Loucy (cell line): ENCODE measurements around the gene LRIG1.

Experiments
- H2AFZ ChIP-seq: fragments of 200-600 bp; sonication (generic); 2 replicates; pipeline ENCODE4 v1.6.0; 2016; ENCODE audit warnings: antibody characterized with exemption, mild to moderate bottlenecking, low read length, moderate library complexity
- H3F3A ChIP-seq: fragments of 200-600 bp; 2 replicates; pipeline ENCODE4 v1.6.0; 2016; ENCODE audit warnings: antibody characterized with exemption, low read depth, mild to moderate bottlenecking
- H3K27me3 ChIP-seq: fragments of 200-600 bp; sonication (generic); 2 replicates; pipeline ENCODE4 v1.6.1; 2014; ENCODE audit warnings: low read length, mild to moderate bottlenecking; ENCODE audit not compliant: insufficient read depth, poor library complexity, severe bottlenecking
- H3K36me3 ChIP-seq: fragments of 200-600 bp; sonication (generic); 2 replicates; pipeline ENCODE4 v1.6.1; 2016; ENCODE audit warnings: low read length; ENCODE audit not compliant: insufficient read depth
- H3K4me1 ChIP-seq: fragments of 200-600 bp; sonication (generic); 2 replicates; pipeline ENCODE4 v1.5.1; 2014; ENCODE audit warnings: low read length, mild to moderate bottlenecking; ENCODE audit not compliant: insufficient read depth, poor library complexity, severe bottlenecking
- H3K4me2 ChIP-seq: fragments of 200-600 bp; sonication (generic); 2 replicates; pipeline ENCODE4 v1.6.0; 2014; ENCODE audit warnings: antibody characterized with exemption, low read length, low read depth, mild to moderate bottlenecking; ENCODE audit not compliant: poor library complexity, severe bottlenecking
- H3K4me3 ChIP-seq: fragments of 200-600 bp; sonication (generic); 2 replicates; pipeline ENCODE4 v1.5.1; 2014; ENCODE audit warnings: low read length, mild to moderate bottlenecking, mixed read lengths; ENCODE audit not compliant: poor library complexity, severe bottlenecking
- H3K79me2 ChIP-seq: fragments of 200-600 bp; sonication (generic); 2 replicates; pipeline ENCODE4 v1.6.1; 2014; ENCODE audit warnings: low read length; ENCODE audit not compliant: insufficient read depth
- H3K9ac ChIP-seq: fragments of 200-600 bp; sonication (generic); 2 replicates; pipeline ENCODE4 v1.6.0; 2014; ENCODE audit warnings: mild to moderate bottlenecking, low read depth, low read length, moderate library complexity; ENCODE audit not compliant: poor library complexity, severe bottlenecking
- H3K9me2 ChIP-seq: fragments of 200-600 bp; sonication (generic); replicated peaks from 2 replicates; pipeline ENCODE4 v1.6.1; 2016; ENCODE audit warnings: low read depth, low read length, mixed read lengths
- H3K9me3 ChIP-seq: fragments of 200-600 bp; sonication (generic); 2 replicates; pipeline ENCODE4 v1.6.1; 2014; ENCODE audit warnings: mild to moderate bottlenecking, antibody characterized with exemption, low read length, low read depth; ENCODE audit not compliant: insufficient read depth
- H4K20me1 ChIP-seq: fragments of 200-600 bp; sonication (generic); 2 replicates; pipeline ENCODE4 v1.6.0; 2014; ENCODE audit warnings: antibody characterized with exemption, low read length, mild to moderate bottlenecking; ENCODE audit not compliant: insufficient read depth, poor library complexity, severe bottlenecking
- CTCF ChIP-seq: fragments of 200-600 bp; sonication (generic); conservative IDR thresholded peaks from 2 replicates; pipeline ENCODE4 v1.5.1; 2014; ENCODE audit warnings: mild to moderate bottlenecking, antibody characterized with exemption, low read length
- EZH2phosphoT487 ChIP-seq: fragments of 200-600 bp; IDR thresholded peaks from 2 replicates; pipeline ENCODE4 v1.6.1; 2018; ENCODE audit warnings: antibody characterized with exemption, mild to moderate bottlenecking, moderate library complexity, borderline replicate concordance

LRIG1 gene

GRCh38 chr3:66500576-66501482, at the start of gene LRIG1:
TSS of gene LRIG1 (minus strand) at chr3:66501022. CDS start at chr3:66500407, 615 bp downstream.
- Histone ChIP-seq H3K4me2 (peak within 1 kb of the TSS; percentile 72), H3K4me3 (peak within 1 kb of the TSS; percentile 81), H3K9ac (peak within 1 kb of the TSS; percentile 78), H3K27me3 (no peaks in the 10 kb centered on the region), H3K36me3 (no peaks in the 10 kb centered on the region), H3K79me2 (peaks cover 49% of the 10 kb centered on the region), H3K4me1 (peaks cover 51% of the 10 kb centered on the region), H4K20me1 (peaks cover 26% of the 10 kb centered on the region), H3F3A (no peaks in the 10 kb centered on the region; the same call in 1 of the 2 replicates), H2AFZ (peak within 1 kb of the TSS; percentile 82), H3K9me2 (no peaks in the 10 kb centered on the region), H3K9me3 (no peaks in the 10 kb centered on the region)
- no peak for TF ChIP-seq EZH2phosphoT487
- peak; percentile 41; the same call in 1 of the 2 replicates for TF ChIP-seq CTCF

DNA sequence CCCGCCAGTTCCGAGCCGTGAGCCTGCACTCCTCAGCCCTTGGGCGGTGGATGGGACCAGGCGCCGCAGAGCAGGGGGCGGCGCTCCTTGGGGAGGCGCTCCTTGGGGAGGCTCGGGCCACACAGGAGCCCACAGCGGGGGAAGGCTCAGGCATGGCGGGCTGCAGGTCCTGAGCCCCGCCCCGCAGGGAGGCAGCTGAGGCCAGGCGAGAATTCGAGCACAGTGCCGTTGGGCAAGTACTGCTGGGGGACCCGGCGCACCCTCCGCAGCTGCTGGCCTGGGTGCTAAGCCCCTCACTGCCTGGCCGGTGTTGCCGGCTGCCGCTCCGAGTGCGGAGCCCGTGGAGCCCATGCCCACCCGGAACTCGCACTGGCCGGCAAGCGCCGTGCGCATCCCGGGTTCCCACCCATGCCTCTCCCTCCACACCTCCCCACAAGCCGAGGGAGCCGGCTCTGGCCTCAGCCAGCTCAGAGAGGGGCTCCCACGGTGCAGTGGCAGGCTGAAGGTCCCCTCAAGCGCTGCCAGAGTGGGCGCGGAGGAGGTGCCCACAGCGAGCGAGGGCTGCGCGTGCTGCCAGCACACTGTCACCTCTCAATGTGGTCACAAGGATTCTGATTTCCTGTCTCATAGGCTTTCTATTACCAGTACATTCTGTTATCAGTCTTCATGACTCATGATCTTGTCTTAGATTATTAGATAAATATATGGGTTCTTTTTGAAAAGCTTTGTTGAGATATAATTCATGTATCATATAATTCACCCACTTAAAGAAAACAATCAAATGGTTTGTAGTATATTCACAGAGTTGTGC, 44.0 kb upstream of the LRIG1 start:
- Histone ChIP-seq H3K9ac (no peak overlapping the region), H3K4me3 (no peak overlapping the region), H3K36me3 (no peaks in the 10 kb centered on the region), H2AFZ (no peak overlapping the region), H3K9me3 (no peaks in the 10 kb centered on the region), H3K9me2 (no peaks in the 10 kb centered on the region), H3K27me3 (no peaks in the 10 kb centered on the region), H3K4me1 (no peaks in the 10 kb centered on the region), H4K20me1 (no peaks in the 10 kb centered on the region), H3K79me2 (no peaks in the 10 kb centered on the region), H3F3A (no peaks in the 10 kb centered on the region), H3K4me2 (no peak overlapping the region)
- TF ChIP-seq EZH2phosphoT487 (no peak), CTCF (no peak)

GRCh38 chr3:66542153-66542552, 41.3 kb upstream of the LRIG1 start:
- H3K4me3 ChIP-seq, result no peak overlapping the region
- no peaks in the 10 kb centered on the region for H4K20me1 ChIP-seq
- no peaks in the 10 kb centered on the region for H3K79me2 ChIP-seq
- H3K9me2 ChIP-seq, result no peaks in the 10 kb centered on the region
- H3K27me3 ChIP-seq, result no peaks in the 10 kb centered on the region
- no peak overlapping the region for H3K9ac ChIP-seq
- no peaks in the 10 kb centered on the region for H3K4me1 ChIP-seq
- no peaks in the 10 kb centered on the region for H3K9me3 ChIP-seq
- H2AFZ ChIP-seq, result no peak overlapping the region
- H3K36me3 ChIP-seq, result no peaks in the 10 kb centered on the region
- no peaks in the 10 kb centered on the region for H3F3A ChIP-seq
- H3K4me2 ChIP-seq, result no peak overlapping the region
- no peak for TF ChIP-seq CTCF
- TF ChIP-seq EZH2phosphoT487, result no peak
